Activated CD8-positive, alpha-beta memory T cell treated with anti-CD3 and anti-CD28 coated beads for 36 hours (primary cell): ENCODE measurements around the gene TOP3A. TPM values are rescaled to one million over a fixed set of nuclear protein-coding genes. Genes with fewer than 3 reads are reported as not detected.

Source experiments
- CTCF ChIA-PET: fragments of 350-600 bp; sonication (Branson Sonifier 250); formaldehyde crosslinking; loops from one replicate; lab custom pipeline; 2021; ENCODE audit warnings: antibody characterized with exemption; lab: Charles Lee
- POLR2A ChIA-PET: fragments of 350-600 bp; sonication (Branson Sonifier 250); formaldehyde crosslinking; loops from one replicate; lab custom pipeline; 2021; ENCODE audit warnings: antibody characterized with exemption; lab: Charles Lee
- total RNA-seq, 2 experiments: library from RNA; stranded (reverse); gene quantifications; one replicate each; pipeline ENCODE4 v1.2.3, GENCODE V29; 2021

Gene TOP3A
- total RNA-seq, 2 experiments from 2014 or later = 68.5 to 72.4 TPM

DNA sequence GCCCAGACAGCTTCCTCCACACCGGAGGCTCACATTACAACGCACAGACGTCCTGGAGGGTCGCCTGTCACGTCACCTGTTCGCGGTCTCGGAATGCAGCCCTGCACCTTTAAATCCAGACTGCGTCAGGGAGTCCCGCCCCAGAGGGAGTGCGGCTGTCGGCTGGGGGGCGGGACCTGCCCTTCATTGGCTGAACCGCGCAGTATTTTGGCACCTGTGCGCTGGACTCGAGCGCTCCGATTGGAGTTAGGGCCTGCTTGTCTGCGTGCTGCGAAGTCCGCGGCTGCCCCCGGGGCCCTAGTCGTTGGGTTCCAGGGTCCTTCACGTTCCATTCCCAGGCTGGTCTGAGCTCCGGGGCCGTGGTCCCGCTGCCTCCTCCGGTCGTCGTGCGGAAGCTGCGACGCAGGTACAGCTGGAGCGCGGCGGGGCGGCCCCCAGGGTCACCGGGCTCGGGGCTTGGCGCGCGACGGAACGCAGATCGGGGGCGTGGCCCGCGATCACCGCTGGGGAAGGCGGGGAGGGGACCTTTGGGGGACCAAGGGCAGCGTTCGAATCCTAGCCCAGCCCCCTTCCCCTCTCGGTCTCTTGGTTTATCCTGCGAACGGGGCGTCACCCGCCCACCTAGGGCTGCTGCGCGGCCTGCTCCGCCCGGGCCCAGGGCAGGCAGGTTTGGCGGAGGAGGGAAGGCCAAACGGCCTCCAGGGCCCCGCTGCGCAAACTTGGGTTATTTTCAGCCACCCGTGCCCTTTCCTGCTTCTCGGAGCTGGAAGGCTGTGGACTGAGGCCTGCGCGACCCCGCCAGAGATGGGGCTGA is 54.3 kb downstream of the TOP3A start, which contains the start of gene MIEF2:
Gene MIEF2 (plus strand): TSS at position 331 of the 814 bp plus-strand sequence. CDS start 2,059 bp downstream, outside the sequence.
- ChIA-PET CTCF (interaction anchor here (0.6 to 0.9 kb wide), 2 partner anchors 43 to 484 kb away, joined by 3 read pairs; no protein-coding TSS in a partner anchor), POLR2A (interaction anchor here (1.3 kb wide), 1 partner anchor 25 kb away, joined by 5 read pairs; no protein-coding TSS in a partner anchor)

DNA sequence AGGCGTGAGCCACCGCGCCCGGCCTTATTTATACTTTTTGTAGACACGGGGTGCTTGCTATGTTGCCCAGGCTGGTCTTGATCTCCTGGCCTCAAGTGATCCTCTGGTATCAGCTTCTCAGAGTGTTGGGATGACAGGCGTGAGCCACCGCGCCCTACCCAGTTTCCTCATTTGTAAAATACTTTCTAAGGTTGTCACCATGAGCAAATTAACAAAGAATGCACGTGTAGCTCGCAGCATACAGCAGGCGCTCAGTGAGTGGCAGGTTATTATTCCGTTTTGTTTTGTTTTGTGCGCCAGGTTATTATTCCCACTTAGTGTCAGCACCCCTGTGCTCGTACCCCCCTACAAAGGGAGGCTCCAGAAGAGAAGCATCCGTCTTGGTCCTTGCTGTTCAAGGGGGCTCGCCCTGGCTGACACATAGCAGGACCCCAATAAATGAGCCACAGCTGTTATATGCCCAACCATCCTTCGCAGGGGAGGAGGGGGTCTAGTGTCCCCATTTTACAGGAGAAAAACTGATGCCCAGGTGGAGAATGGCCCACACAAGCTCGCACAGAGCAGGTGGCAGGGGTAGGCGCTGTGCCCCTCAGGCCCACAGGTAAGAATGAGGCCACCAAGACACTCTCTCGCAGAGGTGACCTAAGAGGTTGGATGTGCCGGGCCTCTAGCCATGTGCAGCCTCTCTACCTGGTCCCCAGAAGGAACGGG is 55.0 kb downstream of the TOP3A start:
- CTCF ChIA-PET = interaction anchor here (0.6 to 1.1 kb wide), 2 partner anchors 11 to 483 kb away, joined by 3 to 4 read pairs; no protein-coding TSS in a partner anchor
- POLR2A ChIA-PET = interaction anchor here (0.5 to 1.3 kb wide), 2 partner anchors 24 to 763 kb away, joined by 4 to 5 read pairs; partner anchors contain the start of gene RASD1

DNA sequence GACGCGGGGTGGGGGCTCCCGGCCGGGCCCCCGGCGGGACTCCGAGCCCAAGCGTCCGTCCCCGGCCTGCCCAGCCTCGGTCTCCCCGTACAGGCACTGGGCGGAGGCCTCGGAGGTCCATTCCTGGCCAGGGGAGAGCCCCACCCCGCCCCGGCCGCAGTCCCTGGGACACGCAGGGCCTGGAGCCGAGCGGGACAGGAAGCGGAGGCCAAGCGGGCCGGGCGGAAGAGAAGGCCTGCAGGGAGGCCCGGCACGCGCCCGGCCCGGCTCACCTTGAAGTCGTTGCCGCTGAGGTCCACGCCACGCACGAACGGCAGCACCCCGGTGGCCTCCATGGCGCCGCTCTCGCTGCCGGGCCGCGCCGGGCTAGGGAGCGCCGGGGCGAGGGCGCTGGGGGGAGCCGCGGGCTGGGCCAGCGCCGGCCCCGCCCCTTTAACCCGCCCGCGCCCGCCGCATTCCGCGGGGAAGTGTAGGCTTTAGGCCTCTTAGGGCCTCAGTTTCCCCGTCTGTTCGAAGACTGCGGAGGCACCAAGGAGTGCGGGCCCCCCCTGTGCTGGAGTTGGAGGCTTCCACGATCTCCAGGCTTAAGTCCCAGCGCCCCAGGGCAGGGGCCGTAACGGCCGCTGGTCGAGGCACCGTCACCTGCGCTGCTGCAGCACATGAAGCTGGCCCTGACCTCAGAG is 56.3 kb downstream of the TOP3A start, which contains the start of gene FLII:
Gene FLII (minus strand): TSS at position 383 of the 683 bp plus-strand sequence. CDS start 48 bp downstream, at position 335.
- ChIA-PET CTCF (interaction anchor here (1.1 kb wide), 1 partner anchor 10 kb away, joined by 4 read pairs; no protein-coding TSS in a partner anchor), POLR2A (interaction anchor here (0.7 kb wide), 2 partner anchors 56 to 635 kb away, joined by 3 to 4 read pairs; partner anchors contain the start of gene TOP3A)

DNA sequence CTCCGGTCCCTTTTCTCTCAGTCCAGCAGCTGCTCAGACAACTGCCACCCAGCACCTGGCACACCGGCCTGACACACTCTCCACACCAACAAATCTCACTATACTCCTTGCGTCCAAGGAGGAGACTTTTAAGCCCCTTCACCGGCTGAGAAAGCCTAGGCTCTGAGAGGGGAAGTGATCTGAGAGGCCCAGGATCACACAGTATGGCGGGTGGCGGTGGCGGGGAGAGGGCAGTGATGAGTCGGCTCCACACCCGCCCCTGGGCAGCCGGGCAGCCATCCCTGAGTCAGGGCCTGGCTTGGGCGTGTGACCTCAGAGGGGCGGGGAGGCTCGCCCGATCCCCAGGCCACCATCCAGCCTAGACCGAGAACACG is 56.8 kb downstream of the TOP3A start:
- POLR2A ChIA-PET = no interaction called here
- CTCF ChIA-PET = no interaction called here

DNA sequence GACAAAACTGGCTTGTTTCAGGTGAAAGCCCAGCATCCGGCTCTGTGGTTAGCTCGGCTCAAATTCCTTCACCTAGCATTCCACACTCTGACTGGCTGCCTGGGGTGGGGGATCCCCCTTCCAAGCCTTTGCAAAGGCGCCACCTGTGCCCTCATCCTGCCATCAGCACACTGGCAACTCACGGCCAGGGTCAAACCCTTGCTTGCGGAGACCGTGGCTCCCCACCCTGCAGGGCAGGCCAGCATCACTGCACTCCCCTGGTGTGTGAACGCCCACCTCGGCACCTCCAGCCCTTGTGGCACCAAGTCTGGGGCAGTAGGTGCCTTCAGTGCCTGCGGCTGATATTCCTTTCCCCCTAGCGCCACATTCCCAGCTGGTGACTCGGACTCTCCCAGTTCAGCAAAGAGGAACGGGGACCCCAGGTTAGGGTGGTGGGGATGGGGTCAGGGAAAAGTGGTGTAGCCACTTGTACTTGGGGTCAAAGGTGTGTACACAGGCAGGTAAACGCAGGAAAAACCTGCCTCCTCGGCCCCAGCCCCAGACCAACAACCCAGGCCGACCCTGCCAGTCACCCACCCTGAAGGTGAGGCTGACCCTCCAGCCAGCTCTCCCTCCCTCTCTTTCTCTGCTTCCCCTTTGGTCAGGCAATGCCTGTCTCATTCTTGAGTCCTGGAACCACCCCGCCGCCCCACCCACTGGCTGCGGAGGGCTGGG is 57.4 kb downstream of the TOP3A start:
- POLR2A ChIA-PET = no interaction called here
- CTCF ChIA-PET = interaction anchor here (0.8 to 1.2 kb wide), 2 partner anchors 9 to 11 kb away, joined by 3 read pairs; no protein-coding TSS in a partner anchor

DNA sequence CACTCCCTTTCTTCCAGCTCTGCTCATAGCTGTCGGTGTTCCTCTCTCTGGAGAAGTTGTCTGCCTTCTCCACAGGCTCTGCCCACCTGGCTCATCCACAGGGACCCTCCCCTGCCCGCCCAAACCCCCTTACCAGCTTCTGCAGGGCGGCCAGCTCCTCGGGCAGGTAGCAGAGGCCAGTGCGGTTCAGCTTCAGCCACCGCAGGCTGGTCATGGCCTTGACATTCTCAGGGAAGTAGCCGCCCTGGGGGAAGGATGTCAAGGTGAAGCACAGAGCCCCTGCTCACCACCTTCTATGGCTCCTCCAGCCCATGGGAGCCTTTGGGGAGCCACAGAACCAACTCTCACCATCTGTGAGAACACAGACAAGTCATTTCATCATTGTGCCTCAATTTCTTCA is 58.0 kb downstream of the TOP3A start:
- CTCF ChIA-PET = interaction anchor here (0.8 to 1.2 kb wide), 2 partner anchors 8 to 12 kb away, joined by 3 read pairs; no protein-coding TSS in a partner anchor
- POLR2A ChIA-PET = no interaction called here

DNA sequence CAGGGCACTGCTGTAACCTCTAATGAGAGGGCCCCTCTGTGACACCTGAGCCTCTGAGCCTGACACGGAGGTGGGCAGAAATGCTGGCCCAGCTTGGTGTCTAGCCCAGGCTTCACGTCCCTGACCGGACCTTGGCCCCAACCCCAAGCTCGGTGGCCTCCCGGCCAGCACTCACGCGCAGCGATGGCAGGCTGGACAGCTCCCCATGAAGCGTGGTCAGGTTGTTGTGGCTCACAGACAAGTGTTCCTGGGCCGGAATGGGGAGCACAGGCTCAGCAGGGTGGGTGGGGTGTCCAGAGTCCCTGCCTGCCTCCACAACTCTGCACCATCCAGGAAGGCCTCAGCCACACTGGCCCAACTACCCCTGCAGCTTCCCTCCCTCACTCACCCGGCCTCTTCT is 58.4 kb downstream of the TOP3A start:
- ChIA-PET POLR2A (no interaction called here), CTCF (interaction anchor here (0.5 to 1.6 kb wide), 3 partner anchors 8 to 44 kb away, joined by 3 read pairs; no protein-coding TSS in a partner anchor)

DNA sequence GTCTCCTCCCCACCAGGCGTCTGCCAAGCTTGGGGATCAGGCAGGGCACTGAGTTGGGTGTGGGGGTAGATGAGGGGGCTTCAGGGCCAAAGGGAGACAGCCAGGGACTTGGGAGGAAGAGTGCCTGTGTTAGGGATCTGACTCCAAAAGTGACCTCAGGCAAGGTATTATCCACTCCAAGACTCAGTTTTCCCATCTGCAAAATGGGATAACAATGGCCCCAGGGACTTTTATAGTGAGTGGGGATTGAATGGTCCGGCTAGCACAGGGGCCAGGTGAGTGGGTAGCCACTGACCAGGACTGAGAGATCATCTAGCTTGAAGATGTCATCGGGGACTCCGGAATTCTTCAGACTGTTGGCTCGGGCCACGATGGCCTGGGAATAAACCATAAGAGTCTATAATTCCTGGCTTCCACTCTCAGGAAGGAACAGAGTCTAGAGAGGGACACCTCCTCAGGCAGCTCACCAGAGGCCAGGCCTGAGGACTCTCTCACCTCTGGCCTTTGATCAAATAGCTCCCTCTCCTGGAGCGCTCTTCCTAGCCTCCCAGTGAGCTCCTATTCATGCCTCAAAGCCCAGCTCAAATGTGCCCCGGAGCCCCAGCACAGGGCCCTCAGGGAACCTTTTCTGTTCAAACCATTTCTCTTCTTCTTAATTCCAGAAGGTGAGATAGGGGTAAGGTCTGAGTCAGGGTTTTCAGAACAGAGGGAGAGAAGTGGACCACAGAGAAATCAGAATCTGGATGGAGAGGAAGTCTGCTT is 59.7 kb downstream of the TOP3A start:
- CTCF ChIA-PET = interaction anchor here (0.6 to 1.6 kb wide), 3 partner anchors 18 to 114 kb away, joined by 3 read pairs; no protein-coding TSS in a partner anchor
- POLR2A ChIA-PET = no interaction called here

DNA sequence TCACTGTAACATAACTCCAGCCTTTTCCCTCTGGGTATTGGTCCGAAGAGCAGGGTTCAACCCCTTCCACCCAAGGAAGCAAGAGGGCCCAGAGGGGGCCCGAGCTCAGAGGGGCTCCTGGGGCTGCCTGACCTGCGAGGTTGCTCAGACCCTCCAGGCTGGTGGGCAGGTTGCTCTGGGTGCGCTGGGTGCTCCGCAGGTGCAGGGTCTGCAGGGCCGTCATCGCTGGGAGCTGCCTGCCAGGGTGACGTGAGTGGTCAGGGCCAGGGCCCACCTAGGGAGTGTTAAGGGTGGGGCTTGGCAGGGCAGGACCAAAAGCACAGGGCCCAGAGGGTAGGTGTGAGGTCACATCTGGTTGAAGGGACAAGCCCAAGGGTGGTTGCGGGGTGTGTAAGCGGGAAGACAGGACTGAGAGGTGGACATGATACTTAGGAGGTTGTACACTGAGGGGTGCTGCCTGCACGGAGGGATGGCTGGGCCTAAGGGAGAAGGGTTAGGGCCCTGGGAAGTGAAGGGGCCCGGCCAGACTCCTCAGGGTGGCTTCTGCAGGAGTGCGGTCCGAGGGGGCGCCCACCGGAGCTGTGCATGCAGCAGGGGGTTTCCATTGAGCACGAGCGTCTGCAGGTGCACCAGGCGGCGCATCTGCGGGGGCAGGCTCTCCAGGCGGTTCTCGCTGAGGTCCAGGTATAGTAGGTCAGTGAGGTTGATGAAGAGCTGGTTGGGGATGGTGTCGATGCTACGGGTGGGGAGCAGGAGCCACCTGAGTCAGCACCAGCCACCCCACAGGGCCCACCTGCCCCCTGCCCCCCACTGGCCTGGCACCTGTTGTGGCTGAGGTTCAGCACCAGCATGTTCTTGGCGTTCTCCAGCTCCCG is 60.6 kb downstream of the TOP3A start:
- ChIA-PET CTCF (interaction anchor here (0.6 to 1.6 kb wide), 3 partner anchors 17 to 113 kb away, joined by 3 read pairs; no protein-coding TSS in a partner anchor), POLR2A (interaction anchor here (1.0 kb wide), 1 partner anchor 14 kb away, joined by 3 read pairs; no protein-coding TSS in a partner anchor)

DNA sequence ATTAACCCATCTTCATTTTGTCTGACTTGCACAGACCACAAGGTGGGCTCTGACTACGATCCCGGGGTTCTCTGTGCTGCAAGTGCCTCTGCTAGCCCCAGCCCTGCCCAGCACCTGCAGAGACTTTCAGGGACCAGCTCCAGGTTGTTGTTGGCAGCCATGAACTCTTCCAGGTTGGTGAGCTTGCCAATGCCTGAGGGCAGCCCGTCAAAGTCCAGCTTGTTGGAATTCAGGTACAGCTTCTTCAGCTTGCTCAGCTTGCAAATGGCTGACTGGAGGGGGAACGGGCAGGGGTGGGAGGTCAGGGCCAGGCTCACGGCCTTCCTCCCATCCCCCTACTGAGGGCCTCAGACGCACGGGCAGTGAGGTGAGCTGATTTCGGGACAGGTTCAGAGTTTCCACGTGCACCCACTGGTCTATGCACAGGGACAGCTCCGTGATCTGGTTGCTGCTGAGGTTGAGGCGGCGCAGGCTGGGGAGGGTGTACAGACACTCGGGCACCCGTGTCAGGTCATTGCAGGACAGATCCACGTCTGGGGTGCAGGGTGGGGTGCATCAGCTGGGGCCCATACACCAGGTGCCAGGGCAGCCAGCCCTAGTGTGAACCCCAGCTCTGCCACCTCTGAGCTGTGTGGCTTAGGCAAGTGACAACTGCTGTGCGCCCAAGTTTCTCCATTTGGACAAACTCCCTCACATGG is 61.5 kb downstream of the TOP3A start:
- CTCF ChIA-PET = interaction anchor here (1.1 kb wide), 1 partner anchor 23 kb away, joined by 3 read pairs; no protein-coding TSS in a partner anchor
- POLR2A ChIA-PET = interaction anchor here (0.6 to 1.0 kb wide), 2 partner anchors 15 to 56 kb away, joined by 3 to 7 read pairs; no protein-coding TSS in a partner anchor

DNA sequence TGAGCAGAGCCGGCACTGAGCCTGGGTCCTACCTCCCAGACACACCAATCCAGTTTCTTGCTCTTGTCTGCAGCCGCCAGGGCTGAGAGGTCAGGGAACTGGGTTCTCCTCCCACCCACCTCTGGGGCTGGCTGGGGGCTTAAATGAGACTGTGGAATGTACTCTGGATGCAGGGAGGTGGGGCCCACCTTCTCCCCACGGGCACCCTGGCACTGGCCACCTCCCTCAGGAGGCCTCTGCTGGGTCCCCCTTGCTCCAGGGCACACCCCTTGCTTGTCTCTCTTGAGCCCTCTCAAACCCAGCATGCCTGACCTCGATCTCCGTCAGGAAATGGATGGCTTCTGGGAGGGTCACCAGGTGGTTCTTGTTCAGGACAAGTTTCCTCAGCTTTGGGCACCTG is 62.6 kb downstream of the TOP3A start:
- ChIA-PET CTCF (no interaction called here), POLR2A (no interaction called here)

DNA sequence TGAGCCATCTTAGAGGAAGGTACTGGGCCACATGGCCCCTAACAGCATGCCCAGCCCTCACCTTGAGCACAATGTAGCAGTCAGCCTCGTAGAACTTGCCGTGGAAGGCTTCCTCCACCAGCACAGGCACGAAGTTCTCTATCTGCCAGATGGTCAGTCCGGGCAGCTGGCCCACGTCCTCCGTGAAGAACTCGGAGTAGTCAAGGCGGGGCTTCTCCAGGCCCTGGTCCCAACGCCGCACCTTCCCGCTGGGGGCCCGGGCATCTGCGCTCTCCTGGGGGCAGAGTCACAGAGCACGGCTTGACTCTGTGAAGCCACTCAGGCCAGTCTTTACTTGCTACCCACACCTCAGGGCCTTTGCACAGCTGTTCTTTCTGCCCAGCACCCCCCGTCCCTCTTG is 63.6 kb downstream of the TOP3A start:
- POLR2A ChIA-PET = no interaction called here
- CTCF ChIA-PET = interaction anchor here (0.5 kb wide), 1 partner anchor 57 kb away, joined by 4 read pairs; no protein-coding TSS in a partner anchor

DNA sequence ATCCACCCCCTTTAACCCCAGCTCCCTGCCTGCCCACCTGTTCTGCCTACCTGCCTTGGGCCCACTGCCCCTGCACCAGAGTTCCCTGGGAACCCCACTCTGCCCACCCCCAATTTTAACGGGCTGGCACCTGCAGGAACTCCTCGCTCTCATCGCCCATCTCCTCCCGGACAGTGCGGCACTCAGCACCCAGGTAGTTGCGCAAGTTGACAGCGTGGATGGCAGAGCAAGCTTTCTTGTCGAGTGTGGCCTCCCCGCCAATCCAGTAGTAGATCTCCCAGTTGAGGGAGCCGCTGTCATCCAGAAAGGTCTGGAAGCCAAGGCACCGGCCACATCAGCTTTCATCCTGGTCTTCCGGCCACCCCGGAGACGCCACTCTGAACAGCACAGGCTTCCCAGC is 64.1 kb downstream of the TOP3A start:
- CTCF ChIA-PET = no interaction called here
- POLR2A ChIA-PET = no interaction called here

DNA sequence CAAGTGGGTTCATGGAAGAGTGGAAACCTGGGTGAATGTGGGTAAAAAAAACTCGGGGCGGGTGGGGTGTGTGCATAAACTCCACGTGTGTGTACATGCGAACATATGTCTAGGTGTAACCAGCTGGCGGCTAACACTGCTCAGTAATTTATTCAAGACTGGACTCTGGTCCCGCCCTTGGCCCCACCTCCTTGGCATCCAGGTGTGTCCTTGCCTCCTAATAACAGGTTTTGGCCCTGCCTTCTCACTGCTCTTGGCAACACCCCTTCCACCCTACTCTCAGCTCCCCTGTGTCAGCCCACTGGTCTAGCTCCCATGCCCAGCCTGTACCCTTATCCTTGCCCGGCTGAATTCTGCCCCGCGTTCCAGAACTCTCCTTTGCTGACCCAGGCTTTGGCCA is 64.5 kb downstream of the TOP3A start:
- CTCF ChIA-PET = no interaction called here
- POLR2A ChIA-PET = no interaction called here

DNA sequence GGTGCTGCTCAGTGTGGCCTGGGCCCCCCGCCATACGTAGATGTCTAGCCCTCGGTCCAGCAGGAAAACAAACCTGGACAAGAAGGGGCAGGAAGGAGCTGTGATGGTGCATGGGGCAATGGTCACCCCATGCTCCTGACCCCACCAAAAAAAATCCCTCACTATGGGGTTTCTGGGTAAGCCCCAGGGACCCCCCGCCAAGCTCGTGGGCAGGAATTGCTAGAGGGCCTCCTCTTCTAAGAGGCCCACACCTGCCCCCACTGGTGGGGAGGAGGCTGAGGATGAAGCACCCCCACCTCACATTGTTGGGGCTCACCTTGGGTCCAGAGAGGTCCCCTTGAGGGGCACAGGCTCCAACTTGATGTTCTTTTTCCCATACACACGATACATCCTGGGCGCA is 66.0 kb downstream of the TOP3A start:
- ChIA-PET CTCF (interaction anchor here (0.7 to 1.9 kb wide), 8 partner anchors 8 to 114 kb away, joined by 3 to 6 read pairs (median 3); no protein-coding TSS in a partner anchor), POLR2A (no interaction called here)
